Activated naive CD8-positive, alpha-beta T cell treated with anti-CD3 and anti-CD28 coated beads, Interleukin-2, amount 50 U/mL, for 24 hours (primary cell): ENCODE measurements around the gene TYW3.

Experiments
- ATAC-seq: fragments of 150-1000 bp; cut with Tn5 transposase; one replicate; pipeline ENCODE4 v1.10.0; 2021
- DNase-seq: peaks from one replicate; pipeline ENCODE4 v3.0.0; 2021
- H3K27ac Mint-ChIP-seq: one replicate; pipeline ENCODE4 v1.8.0; 2021; ENCODE audit warnings: mild to moderate bottlenecking, mixed read lengths
- H3K27me3 Mint-ChIP-seq: one replicate; pipeline ENCODE4 v1.8.0; 2021; ENCODE audit warnings: mixed read lengths
- H3K36me3 Mint-ChIP-seq: one replicate; pipeline ENCODE4 v1.8.0; 2021; ENCODE audit warnings: low read depth, mixed read lengths
- H3K4me1 Mint-ChIP-seq: one replicate; pipeline ENCODE4 v1.8.0; 2021; ENCODE audit warnings: mixed read lengths
- H3K4me3 Mint-ChIP-seq: one replicate; pipeline ENCODE4 v1.8.0; 2021; ENCODE audit warnings: mild to moderate bottlenecking, moderate library complexity, mixed read lengths
- H3K9me3 Mint-ChIP-seq: one replicate; pipeline ENCODE4 v1.8.0; 2021; ENCODE audit warnings: mixed read lengths

Gene TYW3

GRCh38 chr1:74799119-74799657 is 66.2 kb downstream of the TYW3 start:
- Mint-ChIP-seq H3K36me3 (no peaks in the 10 kb centered on the region), H3K4me3 (no peak overlapping the region), H3K27ac (no peak overlapping the region), H3K27me3 (peaks cover 5% of the 10 kb centered on the region), H3K4me1 (no peaks in the 10 kb centered on the region), H3K9me3 (no peaks in the 10 kb centered on the region)
- DNase-seq (no peak), ATAC-seq (no peak)

- no peaks in the 10 kb centered on the region for H3K27me3 Mint-ChIP-seq
- no peak for DNase-seq
- no peaks in the 10 kb centered on the region for H3K36me3 Mint-ChIP-seq
- ATAC-seq, result peak; percentile 10
- no peak overlapping the region for H3K4me3 Mint-ChIP-seq
- H3K9me3 Mint-ChIP-seq, result no peaks in the 10 kb centered on the region
- no peak overlapping the region for H3K27ac Mint-ChIP-seq
- H3K4me1 Mint-ChIP-seq, result no peaks in the 10 kb centered on the region
Observed at GRCh38 chr1:74811436-74812179, 78.7 kb downstream of the TYW3 start.

- no peaks in the 10 kb centered on the region for H3K27me3 Mint-ChIP-seq
- no peak overlapping the region for H3K4me3 Mint-ChIP-seq
- no peaks in the 10 kb centered on the region for H3K4me1 Mint-ChIP-seq
- H3K27ac Mint-ChIP-seq, result no peak overlapping the region
- no peaks in the 10 kb centered on the region for H3K36me3 Mint-ChIP-seq
- ATAC-seq (no peak), DNase-seq (no peak)
- no peaks in the 10 kb centered on the region for H3K9me3 Mint-ChIP-seq
Observed at GRCh38 chr1:74812180-74812541, 79.2 kb downstream of the TYW3 start.
